SU-DHL-6 (cell line): Measurements from ENCODE around the gene PNISR.

Experiments used
- CTCF ChIP-seq: fragments of 200-600 bp; sonication (generic); IDR thresholded peaks from one replicate; pipeline ENCODE4 v1.5.1; 2017; ENCODE audit warnings: antibody characterized with exemption, mild to moderate bottlenecking, low read length, moderate library complexity; ENCODE audit not compliant: insufficient read depth, poor library complexity, severe bottlenecking
- EZH2phosphoT487 ChIP-seq: fragments of 200-600 bp; sonication (generic), shearing (Covaris generic); conservative IDR thresholded peaks from 2 replicates; pipeline ENCODE4 v1.6.1; 2018; ENCODE audit warnings: mild to moderate bottlenecking, antibody characterized with exemption, low read length, moderate library complexity, mixed read lengths

GRCh38 chr6:99471638-99472037, 46.5 kb upstream of the PNISR start:
- TF ChIP-seq CTCF: no peak
- TF ChIP-seq EZH2phosphoT487: no peak
